Sigmoid colon (tissue), 4 donors: ENCODE measurements around the gene ABCA13.

Source experiments
- CTCF ChIP-seq, 4 experiments: fragments of 450-650 bp in 3 of 4; fragments of 200-600 bp in 1 of 4; IDR thresholded peaks; one replicate each; pipeline ENCODE4 v1.5.1; 2016 to 2019; ENCODE audit warnings: antibody characterized with exemption in 4 of 4, mild to moderate bottlenecking in 3 of 4, moderate library complexity in 2 of 4
- POLR2A ChIP-seq, 2 donors: fragments of 450-650 bp; IDR thresholded peaks; one replicate each; pipeline ENCODE4 v1.6.1; 2016; ENCODE audit warnings: antibody characterized with exemption in 2 of 2, mild to moderate bottlenecking in 2 of 2, moderate library complexity in 2 of 2
- POLR2AphosphoS5 ChIP-seq, 4 donors: sonication (generic); formaldehyde crosslinking; IDR thresholded peaks; one replicate each; pipeline ENCODE4 v1.6.1; 2017; ENCODE audit warnings: antibody characterized with exemption in 4 of 4

DNA sequence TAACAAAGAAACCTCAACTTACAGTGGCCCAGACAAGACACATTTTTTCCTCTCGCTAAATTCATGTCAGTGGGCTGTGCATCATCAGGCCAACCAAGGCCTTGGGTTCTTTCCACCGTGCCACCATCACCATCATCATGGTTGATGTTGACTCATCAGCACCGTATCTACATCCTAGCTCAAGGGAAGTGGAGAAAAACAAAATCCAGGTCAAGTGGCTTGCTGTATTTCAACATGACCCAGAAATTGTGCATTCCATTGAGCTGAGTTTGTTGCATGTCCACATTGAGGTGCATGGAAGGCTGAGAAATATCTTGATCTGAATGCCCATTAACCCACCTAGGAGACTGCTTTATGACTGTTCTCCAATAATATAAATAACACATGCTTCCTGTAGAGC, 440.7 kb downstream of the ABCA13 start:
- TF ChIP-seq CTCF (IDR thresholded peaks at IDR 0.05) (no peak), POLR2A (IDR thresholded peaks at IDR 0.05) (no peak), POLR2AphosphoS5 (IDR thresholded peaks at IDR 0.05) (no peak)
